Lower leg skin (tissue), 4 donors: ENCODE measurements around the gene AIRE. TPM values are rescaled to one million over a fixed set of nuclear protein-coding genes. Genes with fewer than 3 reads are reported as not detected.

Source experiments
- DNase-seq, 2 donors: peaks; one replicate each; pipeline ENCODE4 v3.0.0-alpha.2; 2019; ENCODE audit warnings: low spot score in 2 of 2
- H3K4me3 ChIP-seq: fragments of 200-600 bp; sonication (generic); 2 replicates; pipeline ENCODE4 v1.5.1; 2017; ENCODE audit warnings: mild to moderate bottlenecking, low read depth; ENCODE audit not compliant: poor library complexity, severe bottlenecking
- POLR2A ChIP-seq, 2 donors: fragments of 450-650 bp; IDR thresholded peaks; one replicate each; pipeline ENCODE4 v1.6.1; 2016 to 2017; ENCODE audit warnings: antibody characterized with exemption in 2 of 2, mild to moderate bottlenecking in 1 of 2, moderate library complexity in 1 of 2
- WGBS, 2 donors: methylation state at CpG; one replicate each; pipeline ENCODE4 v1.1.5; 2018; 5-methylcytosine and 5-hydroxymethylcytosine counted together
- intact Hi-C: fragments of 100-400 bp; cut with DNase I; formaldehyde crosslinking; loops from one replicate; pipeline ENCODE4 v1.15.0; 2023; ENCODE audit warnings: low total_unique reads
- total RNA-seq, 4 donors: library from RNA; depleted of rRNA; stranded (reverse); fragments of >200 nt; gene quantifications; one replicate each; pipeline ENCODE4 v1.1.0, GENCODE V29; 2016
- TF ChIP-seq, protein P1 (sequence below), 3 donors: fragments of 450-650 bp; IDR thresholded peaks; one replicate each; pipeline ENCODE4 v1.5.1; 2016; ENCODE audit warnings: antibody characterized with exemption in 3 of 3, mild to moderate bottlenecking in 3 of 3, moderate library complexity in 2 of 3

The AIRE gene
- total RNA-seq, 4 donors from 2014 or later: 0.12 to 0.21 (median 0.19) TPM; not detected in 1

DNA sequence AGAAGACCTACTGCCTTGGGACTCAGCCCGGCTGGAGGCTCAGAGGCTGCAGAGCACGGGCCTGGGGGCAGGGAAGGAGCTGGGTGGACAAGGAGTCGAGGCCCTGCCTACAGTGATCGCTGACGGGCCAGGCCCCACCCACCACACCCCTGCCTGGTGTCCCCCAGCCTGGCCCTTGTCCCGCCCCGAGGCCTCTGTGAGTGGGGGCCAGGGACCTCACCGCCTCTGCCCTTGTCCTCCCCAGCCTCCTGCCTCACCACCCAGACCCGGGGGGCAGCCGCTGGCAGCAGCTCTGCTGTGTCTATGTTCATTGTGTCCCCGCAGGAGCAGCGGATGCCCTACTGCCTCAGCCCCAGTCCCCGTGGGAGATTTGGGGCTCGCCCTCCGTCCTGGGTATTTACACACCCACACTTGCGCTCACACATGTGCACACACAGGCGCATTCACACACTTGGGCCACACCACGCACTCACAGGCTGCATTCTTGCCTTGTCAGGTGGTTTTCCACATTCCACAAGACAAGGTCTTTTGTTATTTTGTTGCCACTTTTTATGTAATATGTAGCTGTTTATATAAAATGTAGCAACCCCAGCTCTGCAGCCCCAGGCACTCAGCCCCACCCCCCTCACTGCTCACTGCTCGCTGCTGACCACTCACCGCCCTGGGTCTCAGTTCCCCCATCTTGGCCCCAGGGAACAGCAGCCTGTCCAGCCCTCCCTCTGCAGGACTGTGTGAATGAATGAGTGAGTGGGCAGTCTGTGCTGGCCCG lies 21.4 kb downstream of the AIRE start:
- H3K4me3 ChIP-seq: no peak overlapping the region
- no peak for DNase-seq
- WGBS, 2 donors: 81 to 82% methylated on average over 18 to 21 of the region's 21 CpGs
- intact Hi-C loops: no loop called here
- no peak for TF ChIP-seq POLR2A (IDR thresholded peaks at IDR 0.05)
- TF ChIP-seq, protein P1, sequence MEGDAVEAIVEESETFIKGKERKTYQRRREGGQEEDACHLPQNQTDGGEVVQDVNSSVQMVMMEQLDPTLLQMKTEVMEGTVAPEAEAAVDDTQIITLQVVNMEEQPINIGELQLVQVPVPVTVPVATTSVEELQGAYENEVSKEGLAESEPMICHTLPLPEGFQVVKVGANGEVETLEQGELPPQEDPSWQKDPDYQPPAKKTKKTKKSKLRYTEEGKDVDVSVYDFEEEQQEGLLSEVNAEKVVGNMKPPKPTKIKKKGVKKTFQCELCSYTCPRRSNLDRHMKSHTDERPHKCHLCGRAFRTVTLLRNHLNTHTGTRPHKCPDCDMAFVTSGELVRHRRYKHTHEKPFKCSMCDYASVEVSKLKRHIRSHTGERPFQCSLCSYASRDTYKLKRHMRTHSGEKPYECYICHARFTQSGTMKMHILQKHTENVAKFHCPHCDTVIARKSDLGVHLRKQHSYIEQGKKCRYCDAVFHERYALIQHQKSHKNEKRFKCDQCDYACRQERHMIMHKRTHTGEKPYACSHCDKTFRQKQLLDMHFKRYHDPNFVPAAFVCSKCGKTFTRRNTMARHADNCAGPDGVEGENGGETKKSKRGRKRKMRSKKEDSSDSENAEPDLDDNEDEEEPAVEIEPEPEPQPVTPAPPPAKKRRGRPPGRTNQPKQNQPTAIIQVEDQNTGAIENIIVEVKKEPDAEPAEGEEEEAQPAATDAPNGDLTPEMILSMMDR (IDR thresholded peaks at IDR 0.05): no peak

DNA sequence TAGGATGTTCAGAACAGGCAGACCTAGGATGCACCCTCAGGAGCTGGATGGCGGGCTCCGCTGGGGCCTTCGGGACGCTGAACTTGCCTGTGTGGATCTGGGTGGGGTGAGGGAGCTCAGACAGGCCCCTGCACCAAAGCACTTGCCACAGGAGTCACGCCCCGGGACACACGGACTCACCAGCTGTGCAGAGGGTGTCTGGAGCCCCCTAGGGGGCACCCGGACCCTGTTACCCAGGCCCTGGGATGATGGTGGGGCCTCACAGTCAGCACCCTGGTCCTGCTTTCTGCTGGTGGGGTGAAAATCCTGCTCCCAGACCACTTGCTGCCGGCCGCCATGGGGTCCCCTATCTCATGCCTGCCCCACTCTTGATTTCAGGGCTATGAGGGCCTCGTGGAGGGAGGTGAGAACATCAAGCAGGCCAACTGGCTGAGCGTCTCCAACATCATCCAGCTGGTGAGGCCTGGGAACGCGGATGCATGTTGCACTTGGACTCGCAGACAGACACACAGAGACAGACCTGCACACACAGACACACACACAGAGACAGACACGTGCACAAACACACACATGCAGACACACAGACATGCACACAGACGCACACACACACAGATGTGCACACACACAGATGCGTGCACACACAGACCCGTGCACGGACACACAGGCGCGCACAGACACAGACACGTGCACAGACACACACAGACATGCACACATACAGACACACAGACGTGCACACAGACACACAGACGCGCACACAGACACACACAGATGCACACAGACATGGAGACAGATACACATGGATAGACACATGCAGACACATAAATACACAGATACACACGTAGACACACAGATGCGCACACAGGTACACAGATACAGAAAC lies 25.2 kb downstream of the AIRE start:
- 90 to 94% methylated on average over 21 to 24 of the region's 28 CpGs for whole genome bisulfite sequencing, 2 donors
- TF ChIP-seq, protein P1 (IDR thresholded peaks at IDR 0.05): no peak
- TF ChIP-seq POLR2A (IDR thresholded peaks at IDR 0.05): no peak
- no peak overlapping the region for H3K4me3 ChIP-seq
- no peak for DNase-seq
- intact Hi-C loops: no loop called here

DNA sequence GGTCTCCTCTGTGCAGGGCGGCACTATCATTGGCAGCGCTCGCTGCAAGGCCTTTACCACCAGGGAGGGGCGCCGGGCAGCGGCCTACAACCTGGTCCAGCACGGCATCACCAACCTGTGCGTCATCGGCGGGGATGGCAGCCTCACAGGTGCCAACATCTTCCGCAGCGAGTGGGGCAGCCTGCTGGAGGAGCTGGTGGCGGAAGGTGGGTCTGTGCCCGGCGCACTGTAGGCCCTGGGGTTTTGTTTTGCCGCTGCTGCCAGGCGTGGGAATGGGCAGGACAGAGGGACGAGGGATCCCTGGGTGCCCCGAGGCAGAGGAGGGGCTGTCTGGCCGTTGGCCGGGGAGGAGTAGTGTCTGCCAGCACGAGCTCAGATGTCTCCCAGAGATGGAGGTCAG lies 26.4 kb downstream of the AIRE start:
- WGBS, 2 donors: 73 to 80% methylated on average over 17 to 18 of the region's 22 CpGs
- intact Hi-C loops: no loop called here
- DNase-seq: no peak
- no peak for TF ChIP-seq POLR2A (IDR thresholded peaks at IDR 0.05)
- TF ChIP-seq, protein P1 (IDR thresholded peaks at IDR 0.05): no peak
- H3K4me3 ChIP-seq: no peak overlapping the region

DNA sequence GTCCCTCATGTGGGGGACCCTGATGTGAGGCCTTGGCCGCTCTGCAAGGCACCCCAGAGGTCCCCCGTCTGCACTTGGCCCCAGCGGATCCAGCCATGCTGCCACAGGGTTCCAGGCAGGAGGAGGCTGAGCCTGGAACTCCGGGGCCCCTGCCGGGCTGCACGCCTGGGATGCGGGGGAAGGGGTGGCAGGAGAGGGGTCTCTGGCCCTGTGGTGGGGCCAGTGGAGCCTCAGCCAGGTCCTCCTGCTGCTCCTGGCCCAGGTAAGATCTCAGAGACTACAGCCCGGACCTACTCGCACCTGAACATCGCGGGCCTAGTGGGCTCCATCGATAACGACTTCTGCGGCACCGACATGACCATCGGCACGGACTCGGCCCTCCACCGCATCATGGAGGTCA lies 27.0 kb downstream of the AIRE start:
- DNase-seq: no peak
- no peak overlapping the region for H3K4me3 ChIP-seq
- TF ChIP-seq, protein P1 (IDR thresholded peaks at IDR 0.05): no peak
- no peak for TF ChIP-seq POLR2A (IDR thresholded peaks at IDR 0.05)
- WGBS, 2 donors: 90 to 96% methylated on average over 12 to 14 of the region's 19 CpGs
- intact Hi-C loops: no loop called here

DNA sequence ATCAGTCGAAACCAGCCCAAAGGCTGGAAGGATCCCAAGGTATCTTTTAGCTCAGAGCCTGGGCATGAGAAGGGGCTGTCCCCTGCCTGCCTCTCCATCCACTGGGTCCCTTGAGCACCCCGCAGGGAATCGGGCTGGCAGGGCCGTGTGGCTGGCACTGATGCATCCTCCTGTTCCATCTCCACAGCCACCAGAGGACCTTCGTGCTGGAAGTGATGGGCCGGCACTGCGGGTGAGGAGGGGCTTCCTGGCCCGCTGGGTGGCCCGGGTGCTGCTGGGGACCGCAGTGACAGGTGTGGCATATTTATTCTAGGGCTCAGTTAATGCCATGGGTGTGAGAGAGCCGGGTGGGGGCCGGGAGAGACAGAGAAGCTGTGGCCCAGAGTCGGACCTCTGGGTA lies 27.8 kb downstream of the AIRE start:
- TF ChIP-seq POLR2A (IDR thresholded peaks at IDR 0.05): no peak
- TF ChIP-seq, protein P1 (IDR thresholded peaks at IDR 0.05): no peak
- WGBS, 2 donors: 87 to 94% methylated on average over 9 to 11 of the region's 13 CpGs
- DNase-seq: no peak
- intact Hi-C loops: no loop called here
- no peak overlapping the region for H3K4me3 ChIP-seq
